GM12873 (cell line): ENCODE results near the gene TMEM240.

Experiments
- CTCF ChIP-seq: IDR thresholded peaks from 2 replicates; pipeline ENCODE4 v1.5.1; 2012; ENCODE audit warnings: low read depth, mild to moderate bottlenecking, moderate library complexity, low read length, control low read depth; ENCODE audit not compliant: insufficient read depth; ENCODE audit errors: missing control alignments

The TMEM240 gene

GRCh38 chr1:1489231-1489630 lies 51.2 kb downstream of the TMEM240 start:
- no peak for TF ChIP-seq CTCF

- no peak for TF ChIP-seq CTCF
Measured at GRCh38 chr1:1487701-1488100, 52.7 kb downstream of the TMEM240 start.
